WERI-Rb-1 (cell line): ENCODE results near the gene RPS19BP1.

Source experiments
- DNase-seq: peaks from one replicate; pipeline ENCODE4 v3.0.0-alpha.2; 2020
- H3K27ac ChIP-seq: fragments of 250-450 bp; sonication (Bioruptor Pico); 2 replicates; pipeline ENCODE4 v1.5.1; 2020; ENCODE audit warnings: mild to moderate bottlenecking, moderate library complexity
- H3K27me3 ChIP-seq: fragments of 250-450 bp; sonication (Bioruptor Pico); 2 replicates; pipeline ENCODE4 v1.5.1; 2021; ENCODE audit warnings: mild to moderate bottlenecking, low read depth, moderate library complexity; ENCODE audit not compliant: insufficient read depth, severe bottlenecking
- H3K36me3 ChIP-seq: fragments of 250-450 bp; sonication (Bioruptor Pico); 2 replicates; pipeline ENCODE4 v1.5.1; 2020; ENCODE audit warnings: mild to moderate bottlenecking, moderate library complexity
- H3K4me3 ChIP-seq: 2 replicates; pipeline ENCODE4 v1.5.1; 2011; ENCODE audit warnings: low read depth, mild to moderate bottlenecking, control low read depth, low read length
- H3K9me3 ChIP-seq: fragments of 250-450 bp; sonication (Bioruptor Pico); 2 replicates; pipeline ENCODE4 v1.5.1; 2021; ENCODE audit warnings: mild to moderate bottlenecking, moderate library complexity; ENCODE audit not compliant: severe bottlenecking
- TF ChIP-seq, protein P1 (sequence below): IDR thresholded peaks from 2 replicates; pipeline ENCODE4 v1.5.1; 2011; ENCODE audit warnings: low read depth, mild to moderate bottlenecking, control low read depth, inconsistent platforms, low read length

The RPS19BP1 gene

GRCh38 chr22:39515266-39516050, 17.1 kb downstream of the RPS19BP1 start:
- H3K27me3 ChIP-seq = no peaks in the 10 kb centered on the region
- H3K27ac ChIP-seq = no peak overlapping the region
- no peak overlapping the region for H3K4me3 ChIP-seq
- TF ChIP-seq, protein P1, sequence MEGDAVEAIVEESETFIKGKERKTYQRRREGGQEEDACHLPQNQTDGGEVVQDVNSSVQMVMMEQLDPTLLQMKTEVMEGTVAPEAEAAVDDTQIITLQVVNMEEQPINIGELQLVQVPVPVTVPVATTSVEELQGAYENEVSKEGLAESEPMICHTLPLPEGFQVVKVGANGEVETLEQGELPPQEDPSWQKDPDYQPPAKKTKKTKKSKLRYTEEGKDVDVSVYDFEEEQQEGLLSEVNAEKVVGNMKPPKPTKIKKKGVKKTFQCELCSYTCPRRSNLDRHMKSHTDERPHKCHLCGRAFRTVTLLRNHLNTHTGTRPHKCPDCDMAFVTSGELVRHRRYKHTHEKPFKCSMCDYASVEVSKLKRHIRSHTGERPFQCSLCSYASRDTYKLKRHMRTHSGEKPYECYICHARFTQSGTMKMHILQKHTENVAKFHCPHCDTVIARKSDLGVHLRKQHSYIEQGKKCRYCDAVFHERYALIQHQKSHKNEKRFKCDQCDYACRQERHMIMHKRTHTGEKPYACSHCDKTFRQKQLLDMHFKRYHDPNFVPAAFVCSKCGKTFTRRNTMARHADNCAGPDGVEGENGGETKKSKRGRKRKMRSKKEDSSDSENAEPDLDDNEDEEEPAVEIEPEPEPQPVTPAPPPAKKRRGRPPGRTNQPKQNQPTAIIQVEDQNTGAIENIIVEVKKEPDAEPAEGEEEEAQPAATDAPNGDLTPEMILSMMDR = no peak
- H3K9me3 ChIP-seq = no peaks in the 10 kb centered on the region
- no peak for DNase-seq
- H3K36me3 ChIP-seq = peaks cover 63% of the 10 kb centered on the region

DNA sequence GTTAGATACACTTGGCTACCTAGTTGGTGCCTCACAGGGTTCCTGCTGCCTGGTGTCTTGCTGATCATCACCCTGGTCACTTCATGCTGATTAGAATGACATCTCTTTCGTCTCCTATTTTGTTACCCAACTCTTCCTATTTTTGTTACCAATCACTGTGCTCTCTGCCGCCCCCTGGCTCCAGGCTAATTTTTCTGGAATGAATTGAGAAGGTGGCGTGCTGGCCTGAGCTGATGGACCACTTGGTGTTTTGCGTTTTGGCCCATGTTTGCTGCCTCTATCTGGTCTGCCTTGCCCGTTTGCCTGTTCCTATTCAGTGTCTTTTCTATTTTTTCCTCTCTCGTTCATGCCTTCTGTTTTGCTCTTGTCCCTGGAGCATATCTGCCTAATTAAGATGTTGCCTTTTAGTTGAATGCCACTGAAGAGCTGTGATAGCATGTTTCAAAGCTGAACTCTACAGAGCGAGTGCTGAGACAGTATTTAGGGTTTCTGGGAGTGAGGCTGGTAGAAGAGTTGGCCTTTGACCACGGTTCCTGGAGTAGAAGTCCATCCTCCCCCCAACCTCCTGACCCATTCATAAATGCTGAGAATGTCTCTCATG, 18.1 kb downstream of the RPS19BP1 start:
- H3K27me3 ChIP-seq = no peaks in the 10 kb centered on the region
- peak; percentile 46 for DNase-seq
- TF ChIP-seq, protein P1 = peak; percentile 60

DNA sequence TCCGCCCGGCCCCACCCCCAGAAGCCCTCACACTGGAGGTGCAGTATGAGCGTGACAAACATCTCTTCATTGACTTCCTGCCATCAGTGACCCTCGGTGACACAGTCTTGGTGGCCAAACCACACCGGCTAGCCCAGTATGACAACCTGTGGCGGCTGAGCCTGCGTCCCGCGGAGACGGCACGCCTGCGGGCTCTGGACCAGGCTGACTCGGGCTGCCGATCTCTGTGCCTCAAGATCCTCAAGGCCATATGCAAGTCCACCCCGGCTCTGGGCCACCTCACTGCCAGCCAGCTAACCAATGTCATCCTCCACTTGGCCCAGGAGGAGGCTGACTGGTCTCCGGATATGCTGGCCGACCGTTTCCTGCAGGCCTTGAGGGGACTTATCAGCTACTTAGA, 18.8 kb downstream of the RPS19BP1 start:
- no peak overlapping the region for H3K4me3 ChIP-seq
- no peaks in the 10 kb centered on the region for H3K27me3 ChIP-seq

More for the DNA sequence above, 18.1 kb downstream of the RPS19BP1 start:
- Histone ChIP-seq H3K27ac (no peak overlapping the region), H3K4me3 (no peak overlapping the region), H3K9me3 (no peaks in the 10 kb centered on the region), H3K36me3 (peaks cover 70% of the 10 kb centered on the region)

GRCh38 chr22:39512026-39512425, 20.5 kb downstream of the RPS19BP1 start:
- no peak overlapping the region for H3K4me3 ChIP-seq
- no peak overlapping the region for H3K27ac ChIP-seq
- TF ChIP-seq, protein P1 = no peak
- H3K27me3 ChIP-seq = no peaks in the 10 kb centered on the region
- H3K36me3 ChIP-seq = peaks cover 87% of the 10 kb centered on the region
- H3K9me3 ChIP-seq = no peaks in the 10 kb centered on the region
- no peak for DNase-seq

More for the DNA sequence above, 18.8 kb downstream of the RPS19BP1 start:
- no peaks in the 10 kb centered on the region for H3K9me3 ChIP-seq
- TF ChIP-seq, protein P1 = no peak
- H3K36me3 ChIP-seq = peaks cover 75% of the 10 kb centered on the region
- DNase-seq = no peak
- no peak overlapping the region for H3K27ac ChIP-seq

DNA sequence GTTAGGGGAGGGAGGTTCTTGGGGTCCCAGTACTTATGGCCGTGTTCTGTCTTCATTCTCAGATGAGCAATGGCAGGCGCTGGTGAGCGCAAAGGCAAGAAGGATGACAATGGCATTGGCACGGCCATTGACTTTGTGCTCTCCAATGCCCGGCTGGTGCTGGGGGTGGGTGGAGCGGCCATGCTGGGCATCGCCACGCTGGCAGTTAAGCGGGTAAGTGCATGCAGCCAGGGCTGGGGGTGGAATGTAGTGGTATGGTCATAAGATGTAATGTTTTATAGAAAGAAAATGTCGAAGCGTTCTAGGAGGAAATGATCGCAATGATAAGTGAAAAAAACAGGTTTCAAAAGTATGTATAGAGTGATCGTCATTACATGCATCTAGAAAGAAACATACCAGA, 21.3 kb downstream of the RPS19BP1 start:
- DNase-seq = no peak
- no peak overlapping the region for H3K27ac ChIP-seq
- TF ChIP-seq, protein P1 = no peak
- no peak overlapping the region for H3K4me3 ChIP-seq
- no peaks in the 10 kb centered on the region for H3K27me3 ChIP-seq
- H3K9me3 ChIP-seq = no peaks in the 10 kb centered on the region
- H3K36me3 ChIP-seq = peaks cover 91% of the 10 kb centered on the region
